Ectodermal cell (in vitro differentiated cells): ENCODE results near the gene GDF7.

Experiments used
- H3K27ac ChIP-seq: 2 replicates; pipeline ENCODE4 v1.7.0; 2013; ENCODE audit warnings: mild to moderate bottlenecking, low read depth, low read length; ENCODE audit not compliant: insufficient read depth, poor library complexity, severe bottlenecking
- H3K27me3 ChIP-seq: 2 replicates; pipeline ENCODE4 v1.7.0; 2013; ENCODE audit warnings: mild to moderate bottlenecking, low read length; ENCODE audit not compliant: insufficient read depth, control insufficient read depth, poor library complexity, severe bottlenecking
- H3K36me3 ChIP-seq: one replicate; pipeline ENCODE4 v1.7.0; 2013; ENCODE audit warnings: low read length; ENCODE audit not compliant: control insufficient read depth, insufficient read depth
- H3K4me1 ChIP-seq: one replicate; pipeline ENCODE4 v1.7.0; 2013; ENCODE audit warnings: low read length; ENCODE audit not compliant: control insufficient read depth, insufficient read depth
- H3K4me3 ChIP-seq: 2 replicates; pipeline ENCODE4 v1.7.0; 2013; ENCODE audit warnings: low read depth, low read length, control low read depth; ENCODE audit not compliant: insufficient read depth
- H3K9me3 ChIP-seq: 2 replicates; pipeline ENCODE4 v1.7.0; 2013; ENCODE audit warnings: mild to moderate bottlenecking, low read length, moderate library complexity; ENCODE audit not compliant: control insufficient read depth
- WGBS, 2 experiments: methylation state at CpG; one replicate each; pipeline ENCODE4 v1.1.7; 2013; ENCODE audit warnings: missing lambda C conversion rate in 2 of 2; 5-methylcytosine and 5-hydroxymethylcytosine counted together

GDF7 gene

GRCh38 chr2:20661421-20662307 is 5.3 kb upstream of the GDF7 start:
- Histone ChIP-seq H3K36me3 (no peaks in the 10 kb centered on the region), H3K27me3 (peaks cover 75% of the 10 kb centered on the region), H3K27ac (no peak overlapping the region), H3K9me3 (no peaks in the 10 kb centered on the region), H3K4me3 (no peak overlapping the region), H3K4me1 (peaks cover 30% of the 10 kb centered on the region)
- WGBS, 2 experiments, result 39 to 41% methylated on average over 11 of the region's 11 CpGs

DNA sequence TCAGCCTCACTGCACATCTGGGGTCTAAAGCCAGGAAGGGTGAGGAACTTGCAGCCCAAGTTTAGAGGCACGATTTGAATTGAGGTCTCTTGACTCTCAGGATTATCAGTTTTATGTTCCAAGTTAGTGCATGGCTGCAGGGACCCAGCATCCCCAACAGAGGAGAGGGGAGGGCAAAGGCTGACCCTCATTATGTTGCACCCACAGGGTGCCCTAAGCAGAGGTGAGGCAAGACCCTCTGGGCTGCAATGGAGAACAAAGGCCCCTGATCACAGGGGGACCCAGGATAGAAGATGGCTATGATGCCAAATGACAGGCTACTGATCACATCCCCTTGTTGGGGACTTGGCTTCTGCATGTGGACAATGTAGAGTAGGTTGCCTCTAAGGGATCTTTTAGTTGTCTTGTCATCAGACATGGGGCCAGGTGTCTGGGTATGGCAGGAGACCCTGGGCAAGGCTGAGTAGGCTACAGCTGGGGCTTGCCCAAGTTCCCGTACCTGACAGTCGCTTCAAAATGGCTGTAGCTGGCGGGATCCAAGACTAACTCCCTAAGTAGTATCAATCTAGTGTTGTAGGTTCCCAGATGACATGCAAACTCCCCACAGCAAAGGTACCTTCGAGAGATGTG is 4.5 kb upstream of the GDF7 start:
- peaks cover 25% of the 10 kb centered on the region for H3K4me1 ChIP-seq
- 84 to 85% methylated on average over 5 of the region's 5 CpGs for WGBS, 2 experiments
- H3K27ac ChIP-seq, result no peak overlapping the region
- H3K27me3 ChIP-seq, result peaks cover 81% of the 10 kb centered on the region
- H3K9me3 ChIP-seq, result no peaks in the 10 kb centered on the region
- no peaks in the 10 kb centered on the region for H3K36me3 ChIP-seq
- H3K4me3 ChIP-seq, result no peak overlapping the region

- H3K4me1 ChIP-seq, result peaks cover 25% of the 10 kb centered on the region
- H3K4me3 ChIP-seq, result no peak overlapping the region
- WGBS, 2 experiments, result 43 to 52% methylated on average over 5 to 7 of the region's 7 CpGs
- H3K36me3 ChIP-seq, result no peaks in the 10 kb centered on the region
- no peaks in the 10 kb centered on the region for H3K9me3 ChIP-seq
- peaks cover 91% of the 10 kb centered on the region for H3K27me3 ChIP-seq
- no peak overlapping the region for H3K27ac ChIP-seq
Measured at GRCh38 chr2:20663196-20664070, 3.5 kb upstream of the GDF7 start.

DNA sequence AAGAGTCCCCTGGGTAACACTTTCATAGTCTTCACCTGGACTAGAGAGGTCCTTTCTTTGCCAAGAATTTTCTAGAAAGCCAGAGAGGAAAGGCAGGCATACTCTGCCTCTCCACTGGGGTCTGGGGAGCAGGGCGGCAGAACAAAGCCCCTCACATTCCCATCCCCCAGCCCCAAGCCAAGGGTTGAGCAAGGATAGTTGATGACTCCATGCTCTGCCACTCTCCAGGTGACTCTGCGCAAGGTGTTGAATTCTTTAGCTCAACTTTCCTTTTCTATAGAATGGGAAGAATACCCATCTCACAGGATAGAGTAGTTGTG is 2.9 kb upstream of the GDF7 start:
- Histone ChIP-seq H3K4me3 (no peak overlapping the region), H3K27ac (no peak overlapping the region), H3K9me3 (no peaks in the 10 kb centered on the region), H3K36me3 (no peaks in the 10 kb centered on the region), H3K4me1 (peaks cover 25% of the 10 kb centered on the region), H3K27me3 (peaks cover 95% of the 10 kb centered on the region)
- 44 to 51% methylated on average over 2 of the region's 2 CpGs for WGBS, 2 experiments

DNA sequence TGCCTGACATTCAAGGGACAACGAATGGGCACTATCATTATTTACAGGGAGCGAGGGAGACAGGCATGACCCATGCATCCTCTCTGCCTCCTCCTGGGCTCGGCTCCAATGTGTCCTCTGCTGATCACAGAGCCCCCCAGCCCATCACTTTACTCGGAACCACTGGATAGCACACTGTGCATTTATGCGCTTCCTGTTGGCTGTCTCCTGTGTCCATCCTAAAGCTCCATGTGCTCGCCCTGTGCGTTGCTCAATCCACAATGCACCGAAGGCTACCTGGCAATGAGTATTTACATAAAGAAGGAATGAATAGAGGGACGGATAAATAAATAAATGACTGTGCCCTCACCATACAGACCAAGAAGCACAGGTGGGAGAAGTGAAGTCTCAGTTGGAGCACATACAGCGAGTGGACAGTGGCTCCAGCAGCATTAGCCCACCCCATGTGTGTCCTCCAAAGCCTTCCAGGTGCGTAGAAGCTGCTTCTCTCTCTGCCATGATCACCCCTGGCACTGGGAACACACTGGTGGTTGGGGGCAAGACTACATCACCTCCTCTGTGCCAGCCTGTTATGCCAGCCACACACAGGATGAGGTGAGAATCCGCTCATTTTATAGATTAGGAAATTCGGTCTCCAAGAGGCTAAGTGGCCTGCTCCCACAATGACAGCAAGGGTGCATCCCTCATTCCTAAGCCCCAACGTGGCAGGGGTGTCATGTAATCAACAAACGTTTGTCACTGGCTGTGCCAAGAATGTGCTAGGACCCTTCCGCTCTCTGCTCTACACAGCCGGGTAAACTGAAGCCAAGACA is 2.3 kb upstream of the GDF7 start:
- Histone ChIP-seq H3K27ac (no peak overlapping the region), H3K4me1 (peaks cover 28% of the 10 kb centered on the region), H3K27me3 (peaks cover 95% of the 10 kb centered on the region), H3K4me3 (peak overlapping the region; percentile 40), H3K9me3 (no peaks in the 10 kb centered on the region), H3K36me3 (no peaks in the 10 kb centered on the region)
- WGBS, 2 experiments, result 33 to 36% methylated on average over 17 of the region's 17 CpGs

- Histone ChIP-seq H3K4me1 (peaks cover 30% of the 10 kb centered on the region), H3K27me3 (peaks cover 95% of the 10 kb centered on the region), H3K27ac (no peak overlapping the region), H3K36me3 (no peaks in the 10 kb centered on the region), H3K9me3 (no peaks in the 10 kb centered on the region), H3K4me3 (peak overlapping the region; percentile 40)
- 3% methylated on average over 49 of the region's 49 CpGs for WGBS, 2 experiments
Measured at GRCh38 chr2:20665243-20666004, 1.5 kb upstream of the GDF7 start.

GRCh38 chr2:20666005-20666303 is 990 bp upstream of the GDF7 start:
- Histone ChIP-seq H3K4me1 (peaks cover 31% of the 10 kb centered on the region), H3K27me3 (peaks cover 95% of the 10 kb centered on the region), H3K4me3 (peak overlapping the region; percentile 40), H3K36me3 (no peaks in the 10 kb centered on the region), H3K27ac (no peak overlapping the region), H3K9me3 (no peaks in the 10 kb centered on the region)
- WGBS, 2 experiments, result 1% methylated on average over 34 of the region's 34 CpGs

DNA sequence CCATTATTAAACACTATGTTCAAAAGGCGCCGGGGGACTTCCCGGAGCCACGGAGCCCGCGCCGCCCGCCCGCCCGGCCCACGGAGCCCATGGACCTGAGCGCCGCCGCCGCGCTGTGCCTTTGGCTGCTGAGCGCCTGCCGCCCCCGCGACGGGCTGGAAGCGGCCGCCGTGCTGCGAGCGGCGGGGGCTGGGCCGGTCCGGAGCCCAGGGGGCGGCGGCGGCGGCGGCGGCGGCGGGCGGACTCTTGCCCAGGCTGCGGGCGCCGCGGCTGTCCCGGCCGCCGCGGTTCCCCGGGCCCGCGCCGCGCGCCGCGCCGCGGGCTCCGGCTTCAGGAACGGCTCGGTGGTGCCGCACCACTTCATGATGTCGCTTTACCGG is 197 bp downstream of the GDF7 start:
- Histone ChIP-seq H3K27ac (no peak overlapping the region), H3K27me3 (peaks cover 99% of the 10 kb centered on the region), H3K4me1 (peaks cover 30% of the 10 kb centered on the region), H3K9me3 (no peaks in the 10 kb centered on the region), H3K4me3 (peak overlapping the region; percentile 40), H3K36me3 (no peaks in the 10 kb centered on the region)
- 0% methylated on average over 62 of the region's 62 CpGs for WGBS, 2 experiments
